Activated naive CD4-positive, alpha-beta T cell treated with anti-CD3 and anti-CD28 coated beads, Interleukin-2, amount 10 ng/mL, durations not matched to agents 7 days and 5 days (primary cell): ENCODE measurements around the gene HLA-DOA.

Experiments used
- CTCF ChIA-PET: fragments of 350-600 bp; sonication (Branson Sonifier 250); formaldehyde crosslinking; loops from one replicate; lab custom pipeline; 2021; ENCODE audit warnings: antibody characterized with exemption; lab: Charles Lee
- DNase-seq: peaks from one replicate; pipeline ENCODE4 v3.0.0-alpha.2; 2020
- H3K27ac Mint-ChIP-seq: one replicate; pipeline ENCODE4 v1.8.0; 2021; ENCODE audit warnings: mild to moderate bottlenecking, moderate library complexity, mixed read lengths
- H3K27me3 Mint-ChIP-seq: one replicate; pipeline ENCODE4 v1.8.0; 2021; ENCODE audit warnings: mild to moderate bottlenecking, mixed read lengths
- H3K36me3 Mint-ChIP-seq: one replicate; pipeline ENCODE4 v1.8.0; 2021; ENCODE audit warnings: mixed read lengths
- H3K4me1 Mint-ChIP-seq: one replicate; pipeline ENCODE4 v1.8.0; 2021; ENCODE audit warnings: mixed read lengths
- H3K4me3 Mint-ChIP-seq: one replicate; pipeline ENCODE4 v1.8.0; 2021; ENCODE audit warnings: mild to moderate bottlenecking, moderate library complexity, mixed read lengths
- H3K9me3 Mint-ChIP-seq: one replicate; pipeline ENCODE4 v1.8.0; 2021; ENCODE audit warnings: mixed read lengths

HLA-DOA gene

GRCh38 chr6:32970413-32971241 lies 38.8 kb downstream of the HLA-DOA start:
- peak; percentile 87 for DNase-seq
- peaks cover 22% of the 10 kb centered on the region for H3K4me1 Mint-ChIP-seq
- no peaks in the 10 kb centered on the region for H3K9me3 Mint-ChIP-seq
- H3K36me3 Mint-ChIP-seq = peaks cover 57% of the 10 kb centered on the region
- H3K27ac Mint-ChIP-seq = peak overlapping the region; percentile 97
- CTCF ChIA-PET = interaction anchor here (1.0 to 13.4 kb wide), 8 partner anchors 14 to 116 kb away, joined by 3 to 240 read pairs (median 10); partner anchors contain the start of genes HLA-DMA, HLA-DMB, PSMB9 and TAP1
- peaks cover 10% of the 10 kb centered on the region for H3K27me3 Mint-ChIP-seq
- peak overlapping the region; percentile 85 for H3K4me3 Mint-ChIP-seq

- Mint-ChIP-seq H3K9me3 (no peaks in the 10 kb centered on the region), H3K36me3 (peaks cover 50% of the 10 kb centered on the region), H3K27me3 (peaks cover 10% of the 10 kb centered on the region), H3K4me1 (peaks cover 23% of the 10 kb centered on the region), H3K4me3 (peak overlapping the region; percentile 85), H3K27ac (peak overlapping the region; percentile 97)
- CTCF ChIA-PET = interaction anchor here (1.0 to 13.4 kb wide), 4 partner anchors 15 to 102 kb away, joined by 3 to 240 read pairs (median 4); partner anchors contain the start of gene HLA-DMA
- peak; percentile 82 for DNase-seq
Measured at GRCh38 chr6:32969685-32970412, 39.5 kb downstream of the HLA-DOA start.

GRCh38 chr6:32968867-32969684 lies 40.3 kb downstream of the HLA-DOA start:
- Mint-ChIP-seq H3K36me3 (peaks cover 43% of the 10 kb centered on the region), H3K27me3 (peaks cover 10% of the 10 kb centered on the region), H3K9me3 (no peaks in the 10 kb centered on the region), H3K4me3 (peak overlapping the region; percentile 85), H3K27ac (peak overlapping the region; percentile 97), H3K4me1 (peaks cover 27% of the 10 kb centered on the region)
- CTCF ChIA-PET = interaction anchor here (0.7 to 13.4 kb wide), 7 partner anchors 16 to 130 kb away, joined by 3 to 240 read pairs (median 4); partner anchors contain the start of genes HLA-DMA and TAP2
- DNase-seq = peak; percentile 79

- Mint-ChIP-seq H3K4me1 (peaks cover 30% of the 10 kb centered on the region), H3K27ac (peak within 1 kb of the TSS; percentile 97), H3K4me3 (peak within 1 kb of the TSS; percentile 85), H3K9me3 (no peaks in the 10 kb centered on the region), H3K36me3 (peaks cover 35% of the 10 kb centered on the region), H3K27me3 (peaks cover 10% of the 10 kb centered on the region)
- CTCF ChIA-PET = interaction anchor here (0.7 to 13.4 kb wide), 14 partner anchors 8 to 129 kb away, joined by 3 to 240 read pairs (median 4); partner anchors contain the start of genes HLA-DMA, HLA-DMB and TAP2
- DNase-seq = peak; percentile 97
Measured at GRCh38 chr6:32968093-32968866, 41.1 kb downstream of the HLA-DOA start, which contains the start of gene BRD2. TSS of gene BRD2 (plus strand) at chr6:32968594. CDS start at chr6:32972899, 4,305 bp downstream.

DNA sequence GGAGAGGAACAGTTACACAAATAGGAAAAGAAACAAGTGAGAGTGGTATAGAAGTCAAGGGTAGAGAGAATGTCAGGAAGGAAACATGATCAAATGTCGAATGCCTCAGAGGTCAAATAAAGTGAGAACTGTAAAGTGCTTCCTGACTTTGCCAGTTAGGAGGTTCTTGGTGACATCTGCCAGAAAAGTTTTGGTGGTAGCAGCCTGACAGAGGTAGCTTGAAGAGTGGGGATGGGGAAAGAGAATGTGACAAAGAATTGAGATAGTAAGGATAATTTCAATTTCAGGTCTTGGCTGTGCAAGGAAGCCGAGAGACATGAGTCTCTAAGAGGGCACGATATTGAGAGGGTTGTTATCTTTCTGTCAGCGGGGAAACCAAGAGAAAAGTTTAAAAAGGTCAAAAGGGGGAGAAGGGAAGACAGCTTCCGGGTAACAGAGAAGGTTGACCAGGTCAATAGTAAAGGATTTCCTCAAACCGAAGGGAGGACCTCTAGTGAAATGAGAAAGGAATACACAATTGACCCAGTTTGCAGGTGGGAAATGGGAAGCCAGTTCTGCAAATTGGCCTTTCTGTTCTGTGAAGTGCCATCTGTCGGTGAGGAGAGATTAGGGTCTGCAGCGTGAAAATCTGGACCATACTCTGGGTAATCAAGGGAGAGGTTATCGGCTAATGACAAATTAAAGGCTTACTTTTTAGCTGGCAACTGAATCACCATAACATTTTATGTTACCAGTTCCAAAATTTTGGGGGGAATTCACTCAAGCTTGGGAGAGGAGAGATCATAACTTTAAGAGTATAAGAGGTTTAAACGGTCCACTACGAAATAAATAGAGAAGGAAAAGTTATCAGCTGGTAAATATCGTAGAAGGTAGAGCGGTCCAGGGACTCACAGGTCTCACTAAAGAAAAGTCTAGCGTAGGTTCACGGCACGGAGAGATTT lies 42.0 kb downstream of the HLA-DOA start:
- DNase-seq = peak; percentile 45
- Mint-ChIP-seq H3K27me3 (peaks cover 9% of the 10 kb centered on the region), H3K27ac (peak overlapping the region; percentile 97), H3K9me3 (no peaks in the 10 kb centered on the region), H3K36me3 (peaks cover 26% of the 10 kb centered on the region), H3K4me3 (peak overlapping the region; percentile 85), H3K4me1 (peaks cover 30% of the 10 kb centered on the region)
- CTCF ChIA-PET = interaction anchor here (0.6 to 13.4 kb wide), 15 partner anchors 8 to 1132 kb away, joined by 3 to 240 read pairs (median 4); partner anchors contain the start of genes HLA-DMA, HLA-DMB and TAP2

DNA sequence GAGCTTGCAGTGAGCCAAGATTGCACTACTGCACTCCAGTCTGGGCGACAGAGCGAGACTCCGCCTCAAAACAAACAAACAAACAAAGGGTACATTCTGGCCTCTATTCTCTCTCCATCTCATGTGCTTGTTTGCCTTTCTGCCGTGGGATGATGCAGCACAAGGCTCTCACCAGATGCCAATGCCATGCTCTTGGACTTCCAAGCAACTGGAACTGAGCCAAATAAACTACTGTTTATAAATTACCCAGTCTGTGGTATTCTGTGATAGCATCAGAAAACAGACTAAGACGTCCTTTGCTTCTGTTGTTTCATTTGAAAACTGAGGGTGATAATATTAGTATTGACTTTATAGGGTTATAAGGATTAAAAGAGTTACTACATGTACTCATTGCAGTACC lies 44.6 kb downstream of the HLA-DOA start:
- DNase-seq = no peak
- peaks cover 6% of the 10 kb centered on the region for H3K36me3 Mint-ChIP-seq
- no peaks in the 10 kb centered on the region for H3K27me3 Mint-ChIP-seq
- no peaks in the 10 kb centered on the region for H3K9me3 Mint-ChIP-seq
- H3K4me1 Mint-ChIP-seq = peaks cover 40% of the 10 kb centered on the region
- H3K27ac Mint-ChIP-seq = no peak overlapping the region
- CTCF ChIA-PET = interaction anchor here (5.6 to 13.4 kb wide), 2 partner anchors 11 to 32 kb away, joined by 44 to 240 read pairs; partner anchors contain the start of gene HLA-DMA
- H3K4me3 Mint-ChIP-seq = no peak overlapping the region

DNA sequence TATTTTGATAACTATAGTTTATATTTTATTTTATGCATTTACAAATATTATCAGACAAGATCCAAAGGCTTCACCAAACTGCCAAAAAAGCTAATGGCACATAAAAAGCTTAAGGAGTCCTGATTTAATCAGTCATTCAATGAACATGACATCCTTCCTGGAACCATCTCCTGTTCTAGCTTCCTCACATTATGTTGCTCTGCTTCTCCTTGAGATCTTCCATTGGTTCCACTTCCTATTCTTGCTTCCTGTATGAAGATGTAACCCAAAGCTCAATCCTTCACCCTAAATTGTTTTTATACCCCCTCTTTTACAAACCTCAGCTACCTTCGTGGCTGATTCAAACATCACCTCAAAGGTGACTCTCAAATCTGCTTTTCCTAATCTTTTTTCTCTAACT lies 45.5 kb downstream of the HLA-DOA start:
- H3K27me3 Mint-ChIP-seq = no peaks in the 10 kb centered on the region
- DNase-seq = no peak
- H3K9me3 Mint-ChIP-seq = no peaks in the 10 kb centered on the region
- H3K4me3 Mint-ChIP-seq = no peak overlapping the region
- H3K4me1 Mint-ChIP-seq = peaks cover 40% of the 10 kb centered on the region
- CTCF ChIA-PET = interaction anchor here (1.0 to 13.4 kb wide), 4 partner anchors 10 to 96 kb away, joined by 3 to 240 read pairs (median 24); partner anchors contain the start of gene HLA-DMA
- no peak overlapping the region for H3K27ac Mint-ChIP-seq
- H3K36me3 Mint-ChIP-seq = peaks cover 2% of the 10 kb centered on the region

DNA sequence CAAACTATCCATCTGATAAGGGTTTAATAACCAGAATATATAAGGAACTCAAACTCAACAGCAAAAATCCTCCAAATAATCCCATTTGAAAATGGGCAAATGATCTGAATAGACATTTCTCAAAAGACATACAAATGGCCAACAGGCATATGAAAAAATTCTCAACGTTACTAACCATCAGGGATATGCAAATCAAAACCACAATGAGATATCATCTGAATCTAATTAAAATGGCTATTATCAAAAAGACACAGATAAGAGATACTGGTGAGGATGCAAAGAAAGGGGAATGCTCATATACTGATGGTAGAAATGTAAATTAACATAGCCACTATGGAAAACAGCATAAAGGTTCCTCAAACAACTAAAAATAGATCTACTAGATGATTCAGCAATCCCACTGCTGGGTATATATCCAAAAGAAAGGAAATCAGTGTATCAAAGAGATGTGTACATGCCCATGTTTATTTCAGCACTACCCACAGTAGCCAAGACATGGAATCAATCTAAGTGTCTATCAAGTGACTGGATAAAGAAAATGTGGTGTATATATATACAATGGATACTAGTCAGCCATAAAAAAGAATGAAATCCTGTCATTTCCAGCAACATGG lies 47.1 kb downstream of the HLA-DOA start:
- no peaks in the 10 kb centered on the region for H3K27me3 Mint-ChIP-seq
- no peak overlapping the region for H3K27ac Mint-ChIP-seq
- peaks cover 2% of the 10 kb centered on the region for H3K36me3 Mint-ChIP-seq
- no peak overlapping the region for H3K4me3 Mint-ChIP-seq
- no peaks in the 10 kb centered on the region for H3K9me3 Mint-ChIP-seq
- DNase-seq = no peak
- CTCF ChIA-PET = interaction anchor here (1.0 to 13.4 kb wide), 4 partner anchors 9 to 94 kb away, joined by 3 to 240 read pairs (median 3); partner anchors contain the start of gene HLA-DMA
- peaks cover 39% of the 10 kb centered on the region for H3K4me1 Mint-ChIP-seq

DNA sequence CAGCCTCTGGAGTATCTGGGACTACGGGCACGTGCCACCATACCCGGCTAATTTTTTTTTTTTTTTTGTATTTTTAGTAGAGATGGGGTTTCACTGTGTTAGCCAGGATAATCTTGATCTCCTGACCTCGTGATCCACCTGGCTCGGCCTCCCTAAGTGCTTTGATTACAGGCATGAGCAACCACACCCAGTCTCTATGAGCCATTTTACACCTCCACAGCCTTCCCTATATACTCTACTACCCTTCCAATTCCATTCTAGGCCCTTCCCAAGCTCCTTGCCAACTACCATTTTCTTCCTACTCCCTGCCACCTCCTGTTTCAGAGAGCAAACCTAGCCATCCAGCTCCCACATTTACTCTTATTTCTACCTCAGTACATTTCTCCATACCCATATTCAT lies 48.8 kb downstream of the HLA-DOA start:
- no peak for DNase-seq
- Mint-ChIP-seq H3K4me3 (no peak overlapping the region), H3K36me3 (no peaks in the 10 kb centered on the region), H3K9me3 (no peaks in the 10 kb centered on the region), H3K27ac (no peak overlapping the region), H3K4me1 (peaks cover 24% of the 10 kb centered on the region), H3K27me3 (no peaks in the 10 kb centered on the region)
- CTCF ChIA-PET = no interaction called here

- H3K27me3 Mint-ChIP-seq = no peaks in the 10 kb centered on the region
- DNase-seq = no peak
- H3K9me3 Mint-ChIP-seq = no peaks in the 10 kb centered on the region
- CTCF ChIA-PET = interaction anchor here (0.5 to 8.5 kb wide), 7 partner anchors 12 to 88 kb away, joined by 3 to 240 read pairs (median 66); partner anchors contain the start of genes BRD2 and HLA-DMB
- no peak overlapping the region for H3K4me3 Mint-ChIP-seq
- H3K36me3 Mint-ChIP-seq = no peaks in the 10 kb centered on the region
- no peak overlapping the region for H3K27ac Mint-ChIP-seq
- peaks cover 36% of the 10 kb centered on the region for H3K4me1 Mint-ChIP-seq
Measured at GRCh38 chr6:32956176-32956575, 53.2 kb downstream of the HLA-DOA start.

GRCh38 chr6:32954986-32955802 lies 54.2 kb downstream of the HLA-DOA start:
- DNase-seq = peak; percentile 56
- H3K4me3 Mint-ChIP-seq = no peak overlapping the region
- H3K4me1 Mint-ChIP-seq = peaks cover 42% of the 10 kb centered on the region
- no peaks in the 10 kb centered on the region for H3K27me3 Mint-ChIP-seq
- CTCF ChIA-PET = interaction anchor here (0.6 to 8.5 kb wide), 16 partner anchors 13 to 116 kb away, joined by 3 to 240 read pairs (median 4); partner anchors contain the start of genes BRD2 and HLA-DMB
- H3K27ac Mint-ChIP-seq = peak overlapping the region; percentile 3
- H3K36me3 Mint-ChIP-seq = no peaks in the 10 kb centered on the region
- no peaks in the 10 kb centered on the region for H3K9me3 Mint-ChIP-seq
